NCI-H2227 treated with DMSO at 0.1 percent for 48 hours (cell line): ENCODE data around the gene CDC34.

Experiments
- DNase-seq: peaks from one replicate; lab custom pipeline; 2025; lab: John Stamatoyannopoulos, UW

CDC34 gene

DNA sequence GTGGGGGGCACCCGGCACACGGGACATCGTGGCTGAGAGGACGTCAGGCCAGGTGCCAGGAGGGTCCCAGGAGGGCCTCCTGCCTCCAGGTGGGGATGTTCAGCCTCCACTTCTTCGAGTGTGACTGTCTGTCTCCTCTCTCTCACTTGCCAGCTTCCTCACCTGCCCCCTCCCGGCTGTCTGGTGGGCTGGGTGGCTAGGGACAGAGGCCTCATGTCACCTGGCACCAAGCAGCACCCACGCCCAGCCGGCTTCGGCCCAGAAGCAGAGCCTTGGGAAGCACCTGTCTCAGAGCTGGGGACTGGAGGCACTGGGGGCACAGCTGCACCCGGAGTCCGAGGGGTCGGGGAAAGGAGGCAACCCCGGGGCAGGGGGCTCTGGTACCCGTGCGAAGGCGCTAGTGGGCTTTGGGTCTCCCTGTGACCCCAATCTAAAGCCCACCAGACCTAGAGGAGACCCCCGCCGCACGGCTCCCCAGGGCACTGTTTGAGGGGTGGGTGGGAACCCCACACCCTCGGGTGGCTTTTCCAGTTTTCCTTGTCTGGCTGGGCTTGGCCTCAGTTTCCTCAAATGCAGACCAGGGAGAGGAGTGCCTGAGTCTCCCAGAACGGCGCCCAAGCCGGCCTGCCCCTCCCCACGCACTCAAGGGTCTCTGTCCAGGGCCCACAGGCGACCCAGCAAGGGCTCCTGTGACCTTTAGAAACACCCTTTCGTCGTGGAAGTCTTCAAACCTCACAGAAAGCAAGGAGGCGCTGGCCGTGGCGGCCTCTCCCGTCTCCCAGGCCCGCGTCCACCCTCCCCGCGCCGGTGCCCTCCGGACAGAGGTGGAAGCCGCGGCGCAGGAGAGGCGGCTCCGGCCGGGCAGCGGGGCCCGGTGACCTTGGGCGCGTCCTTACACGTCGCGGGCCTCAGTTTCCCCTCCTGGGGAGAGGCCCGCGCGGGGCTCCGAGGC lies 57.5 kb downstream of the CDC34 start:
- DNase-seq = no peak

- DNase-seq = no peak
Observed at GRCh38 chr19:589693-590395, 58.3 kb downstream of the CDC34 start, which contains the start of gene HCN2. TSS of gene HCN2 (plus strand) at chr19:589881. CDS start at chr19:589946, 65 bp downstream.

GRCh38 chr19:590396-590745 lies 58.8 kb downstream of the CDC34 start:
- no peak for DNase-seq

- no peak for DNase-seq
Observed at GRCh38 chr19:590750-591098, 59.2 kb downstream of the CDC34 start.

DNA sequence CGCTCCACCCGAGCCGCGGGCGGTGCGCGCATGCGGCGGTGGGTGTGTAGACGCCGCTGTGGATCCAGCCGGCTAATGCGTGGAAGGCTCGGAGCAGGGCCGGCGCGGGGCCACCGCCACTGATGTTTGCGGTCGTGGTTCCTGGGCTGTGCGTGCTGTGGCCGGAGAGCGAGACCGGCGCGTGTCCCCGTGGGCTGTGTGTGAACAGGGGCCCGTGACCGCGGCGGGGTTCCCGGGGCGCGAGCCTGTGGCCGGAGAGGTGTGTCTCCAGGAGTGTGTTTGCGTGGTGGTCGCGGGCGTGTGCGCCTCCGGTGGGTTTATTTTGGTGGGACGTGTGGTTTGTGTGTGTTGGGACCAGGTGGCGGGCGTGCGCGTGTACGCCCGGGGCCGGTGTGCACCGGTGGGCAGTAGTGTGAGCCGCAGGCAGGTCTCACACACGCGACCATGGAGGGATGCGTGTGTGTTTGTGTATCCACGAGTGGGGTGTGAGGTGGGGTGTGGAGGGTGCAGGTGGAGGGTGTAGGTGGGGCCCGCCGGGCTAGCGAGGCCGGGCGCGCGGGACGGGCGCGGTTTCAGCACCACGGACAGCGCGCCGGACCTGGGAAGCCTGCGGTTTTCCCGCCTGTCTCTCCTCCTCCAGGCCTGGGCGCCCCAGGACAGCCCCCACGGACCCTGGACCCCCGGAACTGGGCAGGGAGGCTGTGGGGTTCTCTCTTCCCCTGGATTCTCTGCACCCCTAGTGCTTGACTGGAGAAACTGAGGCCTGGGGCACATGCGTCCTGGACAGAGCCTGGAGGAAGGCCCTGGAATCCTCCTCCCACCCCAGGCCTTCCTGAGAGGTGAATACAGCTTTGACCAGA lies 59.8 kb downstream of the CDC34 start:
- DNase-seq = no peak
